Measurements from ENCODE around the gene BRD9. TPM values are rescaled to one million over a fixed set of nuclear protein-coding genes. Genes with fewer than 3 reads are reported as not detected.
"Not testable (repeated sequence)": the region's sequence is repeated elsewhere in the genome, so short reads cannot be mapped to it uniquely, and the experiment has no call there.

Gene BRD9
- total RNA-seq, 6 experiments from 2014 or later = 28.0 to 31.5 (median 31.0) TPM

DNA sequence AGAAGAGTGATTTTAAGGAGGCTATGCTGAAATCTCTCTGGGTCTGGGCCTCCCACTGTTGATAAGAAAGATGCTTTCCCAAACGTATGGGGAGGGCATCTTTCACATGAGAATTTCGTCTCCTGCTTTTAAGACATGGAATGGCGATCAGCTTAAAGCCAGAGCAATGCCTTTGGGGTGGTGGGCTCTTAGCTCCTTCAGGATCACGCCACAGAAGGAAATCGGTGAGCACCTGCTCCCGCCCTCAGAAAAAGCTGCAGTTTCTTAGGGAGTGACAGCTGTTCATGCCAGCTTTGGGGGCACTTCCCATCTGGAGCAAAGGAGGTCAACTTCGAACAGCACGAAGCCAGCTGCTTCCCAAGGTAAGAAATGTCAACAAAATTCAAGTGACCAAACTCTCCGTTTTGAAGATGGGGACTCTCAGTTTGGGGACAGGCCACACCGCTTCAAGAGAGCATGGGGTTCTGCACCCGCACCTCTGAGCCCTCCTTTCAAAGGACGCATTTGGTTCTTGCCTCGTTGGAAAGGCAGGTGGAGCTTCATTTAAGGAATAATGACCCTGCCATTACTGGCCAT lies 39.1 kb upstream of the BRD9 start:
- Mint-ChIP-seq H3K36me3 (ENCODE audit: low read depth) (0 out of 2 replicates have a peak, but pooled peaks cover 4% of the 10 kb centered on the region), H3K27ac (no peak overlapping the region), H3K27me3 (ENCODE audit: insufficient read depth) (peaks cover 11% of the 10 kb centered on the region), H3K9me3 (no peaks in the 10 kb centered on the region), H3K4me1 (ENCODE audit: low read depth) (peaks cover 1% of the 10 kb centered on the region; the same call in 1 of the 2 replicates), H3K4me3 (no peak overlapping the region)
- TF ChIP-seq, protein P1, sequence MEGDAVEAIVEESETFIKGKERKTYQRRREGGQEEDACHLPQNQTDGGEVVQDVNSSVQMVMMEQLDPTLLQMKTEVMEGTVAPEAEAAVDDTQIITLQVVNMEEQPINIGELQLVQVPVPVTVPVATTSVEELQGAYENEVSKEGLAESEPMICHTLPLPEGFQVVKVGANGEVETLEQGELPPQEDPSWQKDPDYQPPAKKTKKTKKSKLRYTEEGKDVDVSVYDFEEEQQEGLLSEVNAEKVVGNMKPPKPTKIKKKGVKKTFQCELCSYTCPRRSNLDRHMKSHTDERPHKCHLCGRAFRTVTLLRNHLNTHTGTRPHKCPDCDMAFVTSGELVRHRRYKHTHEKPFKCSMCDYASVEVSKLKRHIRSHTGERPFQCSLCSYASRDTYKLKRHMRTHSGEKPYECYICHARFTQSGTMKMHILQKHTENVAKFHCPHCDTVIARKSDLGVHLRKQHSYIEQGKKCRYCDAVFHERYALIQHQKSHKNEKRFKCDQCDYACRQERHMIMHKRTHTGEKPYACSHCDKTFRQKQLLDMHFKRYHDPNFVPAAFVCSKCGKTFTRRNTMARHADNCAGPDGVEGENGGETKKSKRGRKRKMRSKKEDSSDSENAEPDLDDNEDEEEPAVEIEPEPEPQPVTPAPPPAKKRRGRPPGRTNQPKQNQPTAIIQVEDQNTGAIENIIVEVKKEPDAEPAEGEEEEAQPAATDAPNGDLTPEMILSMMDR (IDR thresholded peaks at IDR 0.05) = no peak
- no peak for DNase-seq

DNA sequence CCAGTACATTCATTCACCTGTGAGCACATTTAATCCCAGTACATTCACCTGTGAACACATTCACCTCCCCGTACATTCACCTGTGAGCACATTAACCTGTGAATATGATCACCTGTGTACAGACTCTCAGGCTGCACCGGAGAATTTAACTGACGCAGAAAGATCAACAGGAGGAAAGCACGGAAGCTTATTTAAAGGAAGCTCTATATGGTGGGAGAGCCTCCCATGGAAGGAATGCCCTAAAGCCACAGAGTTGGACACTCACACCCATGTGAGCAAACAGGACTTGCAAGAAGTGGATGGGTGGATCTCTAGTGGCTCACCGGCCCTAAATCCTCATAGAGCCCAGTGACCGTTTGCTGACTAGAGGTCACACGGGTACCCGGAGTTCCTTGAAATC lies 38.3 kb upstream of the BRD9 start:
- TF ChIP-seq, protein P1 (IDR thresholded peaks at IDR 0.05) = no peak
- H3K36me3 Mint-ChIP-seq (ENCODE audit: low read depth) = 0 out of 2 replicates have a peak, but pooled peaks cover 4% of the 10 kb centered on the region
- peaks cover 13% of the 10 kb centered on the region for H3K27me3 Mint-ChIP-seq (ENCODE audit: insufficient read depth)
- no peak overlapping the region for H3K4me3 Mint-ChIP-seq
- H3K4me1 Mint-ChIP-seq (ENCODE audit: low read depth) = peaks cover 8% of the 10 kb centered on the region; the same call in 1 of the 2 replicates
- DNase-seq = no peak
- H3K9me3 Mint-ChIP-seq = no peaks in the 10 kb centered on the region
- H3K27ac Mint-ChIP-seq = no peak overlapping the region

DNA sequence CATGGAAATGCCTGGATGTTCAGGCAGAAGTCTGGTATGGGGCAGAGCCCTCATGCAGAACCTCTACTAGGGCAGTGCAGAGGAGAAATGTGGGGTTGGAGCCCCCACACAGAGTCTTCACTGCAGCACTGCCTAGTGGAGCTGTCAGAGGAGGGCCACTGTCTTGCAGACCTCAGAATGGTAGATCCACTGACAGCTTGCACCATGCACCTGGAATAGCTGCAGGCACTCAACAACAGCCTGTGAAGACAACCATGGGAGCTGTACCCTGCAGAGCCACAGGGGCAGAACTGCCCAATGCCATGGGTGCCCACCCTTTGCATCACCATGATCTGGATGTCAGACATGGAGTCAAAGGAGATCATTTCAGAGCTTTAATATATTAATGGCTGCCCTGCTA lies 37.0 kb upstream of the BRD9 start:
- 0 out of 2 replicates have a peak, but pooled peaks cover 4% of the 10 kb centered on the region for H3K36me3 Mint-ChIP-seq (ENCODE audit: low read depth)
- DNase-seq = no peak
- no peak overlapping the region for H3K27ac Mint-ChIP-seq
- no peaks in the 10 kb centered on the region for H3K9me3 Mint-ChIP-seq
- H3K4me1 Mint-ChIP-seq (ENCODE audit: low read depth) = peaks cover 8% of the 10 kb centered on the region; the same call in 1 of the 2 replicates
- H3K4me3 Mint-ChIP-seq = no peak overlapping the region
- TF ChIP-seq, protein P1 (IDR thresholded peaks at IDR 0.05) = no peak
- H3K27me3 Mint-ChIP-seq (ENCODE audit: insufficient read depth) = peaks cover 9% of the 10 kb centered on the region

DNA sequence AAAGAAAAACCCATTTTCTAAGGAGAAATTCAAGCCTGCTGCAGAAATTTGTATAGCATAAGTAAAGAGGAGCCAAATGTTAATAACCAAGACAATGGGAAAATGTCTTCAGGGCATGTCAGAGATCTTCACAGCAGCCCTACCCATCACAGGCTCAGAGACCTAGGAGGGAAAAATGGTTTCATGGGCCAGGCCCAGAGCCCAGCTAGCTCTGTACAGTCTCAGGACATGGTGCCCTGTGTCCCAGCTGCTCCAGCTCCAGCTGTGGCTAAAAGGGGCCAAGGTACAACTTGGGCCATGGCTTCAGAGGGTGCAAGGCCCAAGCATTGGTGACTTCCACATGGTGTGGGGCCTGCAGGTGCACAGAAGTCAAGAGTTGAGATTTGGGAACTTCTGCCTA lies 36.6 kb upstream of the BRD9 start:
- not testable (repeated sequence) for H3K4me1 Mint-ChIP-seq (ENCODE audit: low read depth); H3K9me3 Mint-ChIP-seq; H3K4me3 Mint-ChIP-seq; H3K27ac Mint-ChIP-seq; H3K36me3 Mint-ChIP-seq (ENCODE audit: low read depth); DNase-seq; H3K27me3 Mint-ChIP-seq (ENCODE audit: insufficient read depth)

DNA sequence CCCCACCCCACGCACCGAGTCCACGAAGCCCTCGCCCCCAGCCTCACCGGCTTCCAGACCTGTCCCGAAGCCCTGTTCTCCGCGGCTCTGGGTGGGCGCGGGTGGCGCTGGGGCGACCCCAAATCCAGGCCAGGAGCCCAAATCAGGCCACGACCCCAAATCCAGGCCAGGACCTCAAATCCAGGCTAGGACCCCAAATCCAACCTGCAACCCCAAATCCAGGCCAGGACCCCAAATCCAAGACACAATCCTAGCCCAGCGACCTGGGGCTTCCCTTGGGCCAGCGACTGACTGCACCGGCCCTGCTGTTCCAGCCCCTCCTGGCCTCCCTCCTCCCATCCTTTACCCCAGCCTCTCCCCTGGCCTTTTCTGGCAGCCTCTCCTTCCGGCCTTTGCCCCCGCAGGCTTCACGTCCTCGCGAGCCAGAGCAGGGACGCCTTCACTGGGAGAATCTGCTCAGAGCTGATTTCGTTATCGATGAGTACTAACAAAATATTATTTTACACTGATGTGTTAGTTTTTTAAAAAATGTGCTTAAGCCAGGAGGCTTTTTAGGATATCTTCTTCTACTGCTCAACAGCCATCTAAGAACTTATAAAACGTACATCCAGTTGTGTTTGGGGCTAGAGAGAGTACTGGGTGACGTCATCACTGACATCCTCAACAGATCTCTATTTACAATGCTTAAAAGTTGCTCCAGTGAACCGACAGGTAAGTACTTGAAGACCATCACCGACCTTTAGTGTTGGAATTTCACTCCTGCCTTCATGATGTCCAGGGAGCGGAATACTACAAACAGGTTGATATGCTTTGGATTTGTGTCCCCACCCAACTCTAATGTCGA lies 34.8 kb upstream of the BRD9 start:
- Mint-ChIP-seq H3K27me3 (ENCODE audit: insufficient read depth) (peaks cover 9% of the 10 kb centered on the region), H3K4me3 (no peak overlapping the region), H3K4me1 (ENCODE audit: low read depth) (peaks cover 8% of the 10 kb centered on the region; the same call in 1 of the 2 replicates), H3K27ac (no peak overlapping the region), H3K36me3 (ENCODE audit: low read depth) (0 out of 2 replicates have a peak, but pooled peaks cover 4% of the 10 kb centered on the region), H3K9me3 (no peaks in the 10 kb centered on the region)
- TF ChIP-seq, protein P1 (IDR thresholded peaks at IDR 0.05) = peak; percentile 27; the same call in 1 of the 2 replicates
- DNase-seq = no peak
